HPDE6-E6E7 (cell line): ENCODE results near the gene HLA-DQB2.
"Not testable (repeated sequence)": the region's sequence is repeated elsewhere in the genome, so short reads cannot be mapped to it uniquely, and the experiment has no call there.

Source experiments
- DNase-seq: peaks from one replicate; pipeline ENCODE4 v3.0.0; 2011; ENCODE audit warnings: missing footprints; ENCODE audit errors: extremely low spot score

Gene HLA-DQB2

GRCh38 chr6:32763421-32763820, at the start of gene HLA-DQB2:
Gene HLA-DQB2 (minus strand): TSS chr6:32763532. CDS start chr6:32763470, 62 bp downstream.
- no peak for DNase-seq

- no peak for DNase-seq
Measured at GRCh38 chr6:32809171-32809570, 45.8 kb upstream of the HLA-DQB2 start.

GRCh38 chr6:32807020-32807580, 43.8 kb upstream of the HLA-DQB2 start:
- DNase-seq, result no peak

GRCh38 chr6:32805404-32805803, 42.1 kb upstream of the HLA-DQB2 start:
- not testable (repeated sequence) for DNase-seq

- no peak for DNase-seq
Measured at GRCh38 chr6:32803416-32803815, 40.1 kb upstream of the HLA-DQB2 start.

- DNase-seq, result no peak
Measured at GRCh38 chr6:32799740-32800139, 36.4 kb upstream of the HLA-DQB2 start.

GRCh38 chr6:32799168-32799567, 35.8 kb upstream of the HLA-DQB2 start:
- DNase-seq, result no peak

- peak; percentile 63 for DNase-seq
Measured at GRCh38 chr6:32796848-32797776, 33.8 kb upstream of the HLA-DQB2 start.

GRCh38 chr6:32794510-32794909, 31.2 kb upstream of the HLA-DQB2 start:
- no peak for DNase-seq

- no peak for DNase-seq
Measured at GRCh38 chr6:32792901-32793435, 29.6 kb upstream of the HLA-DQB2 start.

GRCh38 chr6:32790306-32790705, 27.0 kb upstream of the HLA-DQB2 start:
- no peak for DNase-seq

- DNase-seq, result peak; percentile 27
Measured at GRCh38 chr6:32785781-32786533, 22.6 kb upstream of the HLA-DQB2 start.

GRCh38 chr6:32782923-32783322, 19.6 kb upstream of the HLA-DQB2 start:
- DNase-seq, result not testable (repeated sequence)

GRCh38 chr6:32779036-32779435, 15.7 kb upstream of the HLA-DQB2 start:
- no peak for DNase-seq

- no peak for DNase-seq
Measured at GRCh38 chr6:32775071-32775470, 11.7 kb upstream of the HLA-DQB2 start.

GRCh38 chr6:32774426-32774825, 11.1 kb upstream of the HLA-DQB2 start:
- no peak for DNase-seq

GRCh38 chr6:32772656-32773055, 9.3 kb upstream of the HLA-DQB2 start:
- no peak for DNase-seq

- DNase-seq, result no peak
Measured at GRCh38 chr6:32764048-32764447, 716 bp upstream of the HLA-DQB2 start.

GRCh38 chr6:32761548-32761947, 1.8 kb downstream of the HLA-DQB2 start:
- DNase-seq, result no peak

- DNase-seq, result no peak
Measured at GRCh38 chr6:32761072-32761471, 2.3 kb downstream of the HLA-DQB2 start.

GRCh38 chr6:32759669-32760068, 3.7 kb downstream of the HLA-DQB2 start:
- no peak for DNase-seq

- no peak for DNase-seq
Measured at GRCh38 chr6:32752580-32752979, 10.8 kb downstream of the HLA-DQB2 start.
